ENCODE results near the gene ARHGAP29.

Gene ARHGAP29

DNA sequence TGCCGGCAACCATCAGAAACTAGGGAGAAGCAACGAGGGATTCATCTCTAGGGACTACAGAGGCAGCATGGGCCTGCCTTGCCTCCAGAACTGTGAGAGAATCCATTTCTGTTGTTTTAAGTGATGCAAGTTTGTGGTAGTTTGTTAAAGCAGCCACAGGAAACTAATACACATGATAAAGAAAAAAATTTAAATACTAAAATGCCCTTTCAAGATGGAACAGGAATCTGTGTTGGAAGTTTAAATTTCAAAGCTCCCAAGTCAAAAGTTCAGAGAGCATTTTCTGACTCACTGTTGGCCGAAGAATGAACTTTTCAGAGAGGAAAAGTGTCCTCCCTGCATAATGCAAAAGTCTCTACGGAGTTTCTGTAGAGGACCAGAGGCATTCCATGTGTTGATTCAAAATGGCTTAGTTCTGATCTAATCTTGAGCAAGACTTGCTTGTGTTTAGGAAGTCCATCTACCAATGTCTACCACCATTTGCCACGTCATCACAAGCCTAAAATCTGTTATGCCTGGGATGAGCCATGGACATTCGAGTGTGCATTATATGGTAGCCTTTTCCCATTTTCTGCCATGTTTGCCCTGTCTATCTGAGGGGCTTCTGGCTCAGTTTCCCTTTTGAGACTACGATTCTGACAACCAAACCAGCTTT, 22.4 kb upstream of the ARHGAP29 start:
- no peak for DNase-seq

DNA sequence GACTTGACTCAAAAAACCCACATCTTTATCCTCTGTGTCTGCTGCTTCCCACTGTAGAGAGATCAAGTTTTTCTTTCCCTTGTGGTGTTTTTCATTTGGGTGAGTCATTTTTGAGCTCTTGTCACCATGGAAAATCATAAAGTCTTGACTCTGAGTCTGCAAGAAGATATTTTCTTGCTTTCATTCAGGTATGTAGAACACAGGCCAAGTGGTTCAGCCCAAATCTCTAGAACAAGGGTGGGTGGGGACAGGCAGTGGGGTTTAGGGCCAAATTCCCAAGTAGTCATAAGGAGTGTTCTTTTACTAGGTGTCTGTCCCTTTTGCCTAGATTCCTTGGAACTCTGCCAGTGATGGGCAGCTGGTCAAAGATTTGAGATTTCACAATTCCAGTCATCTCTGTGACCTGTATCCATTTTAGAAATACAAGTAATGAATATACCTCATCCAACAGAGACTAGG, 21.5 kb upstream of the ARHGAP29 start:
- DNase-seq: no peak

DNA sequence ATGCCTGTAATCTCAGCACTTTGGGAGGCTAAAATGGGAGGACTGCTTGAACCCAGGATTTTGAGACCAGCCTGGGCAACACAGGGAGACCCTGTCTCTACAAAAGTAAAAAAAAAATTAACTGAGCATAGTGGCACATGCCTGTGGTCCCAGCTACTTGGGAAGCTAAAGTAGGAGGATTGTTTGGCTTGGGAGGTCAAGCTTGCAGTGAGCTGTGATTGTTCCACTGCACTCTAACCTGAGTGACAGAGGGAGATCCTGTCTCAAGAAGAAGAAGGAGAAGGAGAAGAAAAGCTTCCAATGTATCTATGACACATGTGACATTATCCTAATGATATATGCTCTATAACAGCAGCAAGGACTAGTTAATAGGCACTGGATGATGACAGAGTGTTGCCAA, 20.1 kb upstream of the ARHGAP29 start:
- no peak for DNase-seq

DNA sequence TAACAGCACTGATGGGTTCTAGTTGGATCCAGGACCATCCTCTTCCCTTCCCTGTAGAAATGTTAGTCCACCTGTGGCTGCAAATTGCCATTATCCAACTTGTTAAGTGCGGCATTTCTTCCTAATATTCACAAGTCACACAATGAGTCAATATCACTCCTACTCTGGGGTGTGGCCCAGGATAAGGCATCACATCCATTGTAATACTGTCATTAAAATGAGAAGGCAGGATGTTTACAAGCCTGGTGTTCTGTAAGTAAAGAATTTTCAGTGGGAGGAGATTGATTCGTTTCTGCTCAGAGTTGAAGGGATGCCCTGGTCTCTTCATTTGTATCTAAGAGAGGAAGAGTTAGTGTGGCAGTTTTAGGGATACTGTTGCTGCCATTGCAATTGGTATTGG, 18.1 kb upstream of the ARHGAP29 start:
- DNase-seq: no peak

DNA sequence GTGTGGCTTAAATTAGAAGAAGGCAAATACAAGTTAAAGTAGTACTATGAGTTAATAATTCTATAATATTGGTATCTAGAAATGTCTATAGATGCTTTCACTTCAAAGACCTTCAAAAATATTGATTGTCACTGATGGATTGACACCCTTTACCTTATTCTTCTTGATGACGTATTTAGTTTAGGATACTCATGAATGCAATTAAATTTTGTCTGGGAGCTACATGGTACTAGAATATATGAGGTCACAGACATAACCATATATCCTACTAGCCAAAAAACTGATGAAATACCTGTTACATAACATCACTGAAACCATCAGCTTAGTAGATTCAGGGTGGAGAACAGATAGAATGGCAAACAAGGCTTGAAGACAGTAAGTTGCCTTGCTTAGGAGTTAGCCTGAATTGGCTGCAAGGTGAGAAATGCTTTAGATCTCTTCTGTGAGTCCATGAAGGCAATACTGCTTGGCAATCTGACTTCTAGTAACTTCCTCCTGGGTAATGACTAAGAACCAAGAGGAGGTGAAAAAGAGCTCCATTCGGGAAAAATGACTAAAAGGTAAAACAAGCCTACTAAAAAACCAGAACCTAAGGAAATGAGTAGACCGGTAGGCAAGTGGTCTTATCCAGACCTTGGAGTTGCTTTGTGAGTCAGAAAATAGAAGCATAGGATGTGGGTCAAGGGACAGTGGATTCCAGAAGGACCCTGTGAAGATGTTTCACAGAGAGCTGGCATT, 16.9 kb upstream of the ARHGAP29 start:
- DNase-seq: no peak

DNA sequence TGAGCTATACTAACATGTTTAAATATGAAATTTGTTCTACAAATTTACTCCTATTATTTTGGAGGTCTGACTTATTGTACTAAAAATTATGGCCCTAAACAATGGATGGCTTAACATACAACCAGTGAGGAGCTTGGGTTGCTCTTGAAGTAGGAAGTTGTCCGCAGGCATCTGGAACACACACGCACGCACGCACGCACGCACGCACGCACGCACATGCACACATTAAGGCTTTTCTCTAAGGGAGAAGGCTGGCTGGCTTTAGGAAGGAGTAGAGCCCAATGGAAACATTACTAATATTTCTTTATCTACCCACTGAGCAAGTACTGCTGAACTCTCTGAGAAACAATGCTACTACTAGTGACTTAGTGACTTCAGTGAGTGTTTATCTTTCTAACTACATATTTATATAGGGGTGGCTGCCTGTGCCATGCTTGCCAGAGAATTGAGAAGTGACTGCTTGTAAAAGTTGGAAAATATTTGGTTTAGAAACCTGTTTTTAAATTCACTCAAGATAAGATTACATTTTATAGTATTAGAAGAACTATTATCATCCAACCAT, 16.2 kb upstream of the ARHGAP29 start:
- DNase-seq: no peak

DNA sequence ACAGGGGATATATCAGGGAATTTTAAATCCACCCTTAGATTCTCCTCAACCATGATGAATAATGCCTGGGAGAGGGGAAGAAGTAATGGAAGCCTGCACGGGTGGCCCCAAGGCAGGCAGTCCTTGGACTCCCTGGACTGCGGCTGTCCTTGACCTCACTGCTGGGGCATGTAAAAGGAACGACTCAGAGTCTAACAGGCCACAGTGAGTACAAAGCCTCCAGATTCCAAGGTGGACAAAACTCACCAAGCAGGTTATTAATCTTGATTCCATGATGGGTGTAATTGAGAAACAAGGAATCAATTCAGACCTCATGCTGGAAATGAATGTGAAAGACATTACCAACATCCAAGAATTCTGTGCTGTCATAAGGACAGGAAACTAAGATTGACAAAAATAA, 13.0 kb upstream of the ARHGAP29 start:
- DNase-seq: no peak

DNA sequence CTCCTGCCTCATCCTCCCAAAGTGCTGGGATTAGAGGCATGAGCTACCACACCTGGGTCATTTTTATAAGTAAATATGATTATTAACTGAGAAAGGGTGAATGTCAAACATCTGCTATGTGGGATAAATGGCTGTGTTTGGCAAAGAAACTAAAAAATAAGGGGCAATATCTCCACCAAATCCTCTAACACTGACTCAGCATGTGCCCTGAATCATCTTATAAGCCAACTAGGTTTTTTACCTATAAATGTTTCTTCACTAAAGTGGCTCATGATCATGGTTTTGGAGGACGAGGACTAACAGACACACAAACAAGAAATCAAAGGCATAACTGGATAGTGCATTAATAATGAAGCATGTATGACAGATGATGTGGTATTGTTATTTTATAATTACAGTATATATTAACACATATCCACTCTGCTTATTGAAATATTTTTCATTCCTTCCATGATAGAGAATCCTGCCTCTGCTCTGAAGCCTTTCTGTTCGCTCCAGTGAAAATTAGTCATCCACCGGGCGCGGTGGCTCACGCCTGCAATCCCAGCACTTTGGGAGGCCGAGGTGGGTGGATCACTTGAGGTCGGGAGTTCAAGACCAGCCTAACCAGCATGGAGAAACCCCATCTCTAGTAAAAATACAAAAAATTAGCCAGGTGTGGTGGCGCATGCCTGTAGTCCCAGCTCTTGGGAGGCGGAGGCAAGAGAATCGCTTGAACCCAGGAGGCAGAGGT, 11.7 kb upstream of the ARHGAP29 start:
- DNase-seq: no peak

DNA sequence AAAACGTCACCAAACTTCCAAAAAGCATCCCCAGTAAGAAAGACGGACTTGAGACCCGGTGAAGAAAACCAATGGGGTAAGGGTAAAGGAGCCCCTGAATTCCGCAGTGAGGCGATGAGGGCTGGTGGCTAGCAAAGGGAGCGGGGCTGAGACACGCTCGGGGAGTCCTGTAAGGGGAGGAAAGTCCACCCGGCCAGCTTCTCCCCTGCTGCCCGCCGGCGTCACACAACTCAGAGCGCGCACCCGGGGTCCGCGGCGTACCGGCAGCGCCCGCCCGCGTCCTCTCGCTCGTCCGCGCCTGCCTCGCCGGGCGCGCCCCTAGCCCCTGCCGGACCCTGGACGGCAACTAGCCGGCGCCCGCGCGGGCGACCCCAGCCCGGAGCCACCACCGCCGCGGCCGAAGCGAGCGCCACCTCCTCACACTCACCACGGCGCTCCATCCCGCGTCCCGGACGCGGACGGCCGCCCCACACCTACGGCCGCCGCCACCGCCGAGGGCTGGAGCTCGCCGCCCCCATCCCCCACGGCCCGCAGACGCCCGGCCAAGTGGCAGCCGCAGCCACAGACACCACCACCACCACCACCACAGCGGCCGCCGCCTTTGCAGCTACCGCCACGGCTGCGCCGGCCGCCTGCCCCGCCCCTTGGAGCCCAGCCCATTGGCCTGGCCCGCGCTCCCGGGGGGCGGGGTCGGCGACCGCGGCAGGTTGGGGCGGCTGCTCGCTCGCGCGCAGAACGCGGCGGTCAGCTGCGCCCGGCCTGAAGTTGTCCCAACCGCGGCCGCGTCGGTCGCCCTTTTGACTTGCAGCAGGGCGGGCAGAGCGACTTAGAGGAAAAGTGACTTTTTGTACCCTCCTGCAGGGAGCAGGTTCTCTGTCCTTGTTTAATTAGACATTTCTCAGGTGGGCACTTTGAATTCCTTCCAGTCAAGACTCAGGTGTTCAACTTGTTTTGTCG, 10.0 kb upstream of the ARHGAP29 start:
- DNase-seq: peak; percentile 63

DNA sequence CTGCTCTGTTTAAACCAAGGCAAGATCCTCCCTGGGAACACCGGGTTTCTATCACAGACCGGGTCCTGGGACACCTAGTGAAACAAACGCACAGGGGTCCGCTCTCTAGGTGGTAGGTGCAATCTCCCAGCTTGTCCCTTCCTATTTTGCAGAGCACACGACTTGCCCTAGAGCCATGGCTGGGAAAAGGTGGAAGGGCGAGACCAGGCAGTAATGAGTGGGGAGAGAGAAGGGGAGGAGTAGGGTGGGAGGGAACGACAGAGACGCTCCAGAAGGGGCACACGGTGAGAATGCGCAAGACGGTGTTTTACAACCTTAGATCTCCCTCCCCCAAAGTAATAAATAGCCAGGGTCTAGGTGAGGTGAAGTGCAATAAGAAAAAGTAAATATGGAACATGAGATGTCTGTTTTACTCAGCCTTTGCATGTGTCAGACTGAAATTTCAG, 9.3 kb upstream of the ARHGAP29 start:
- DNase-seq: no peak

DNA sequence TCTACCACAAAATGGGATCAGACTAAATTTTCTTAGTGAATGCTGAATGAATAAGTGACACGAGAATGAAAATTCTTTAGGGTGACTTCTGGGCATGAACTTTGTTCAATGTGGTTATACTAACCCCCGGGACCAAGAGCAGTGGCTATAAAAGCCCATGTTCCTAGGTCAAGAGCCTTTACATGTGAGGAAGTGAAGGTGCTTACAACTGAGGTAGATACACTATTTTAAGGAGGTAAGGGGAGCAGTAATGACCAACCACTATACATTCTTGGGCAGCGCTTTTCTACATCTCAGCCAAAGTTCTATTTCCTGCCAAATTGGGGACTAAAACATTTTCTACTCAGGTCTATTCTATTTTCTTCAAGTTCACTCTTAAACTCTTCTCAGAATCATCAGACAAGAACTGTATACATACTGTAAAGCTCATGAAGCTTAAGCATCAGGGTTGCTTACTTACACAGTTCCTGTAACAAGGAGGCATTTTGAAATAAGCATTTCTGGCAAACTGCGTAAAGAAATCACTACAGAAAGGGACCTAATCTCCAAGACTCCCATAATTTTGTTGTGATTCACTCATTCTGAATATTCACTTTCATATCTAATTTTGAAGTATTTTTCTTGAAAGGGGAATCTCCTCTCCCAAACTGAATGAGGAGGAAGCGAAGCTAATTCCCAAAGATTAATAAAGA, 8.5 kb upstream of the ARHGAP29 start:
- DNase-seq: no peak

DNA sequence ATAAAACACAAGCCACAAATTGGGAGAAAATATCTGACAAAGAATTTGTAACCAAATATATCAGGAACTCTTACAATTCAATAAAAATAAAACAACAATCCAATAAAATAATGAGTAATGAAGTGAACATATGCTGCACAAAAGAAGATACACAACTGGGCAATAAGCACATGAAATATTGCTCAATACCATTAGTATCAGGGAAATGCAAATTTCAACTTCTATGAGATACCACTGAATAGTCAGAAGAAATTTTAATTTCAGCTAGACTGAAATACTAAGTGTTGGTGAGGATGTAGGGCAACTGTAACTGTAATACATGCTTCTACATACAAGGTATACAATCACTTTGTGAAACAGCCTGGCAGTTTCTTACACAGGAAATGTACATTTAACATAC, 7.4 kb upstream of the ARHGAP29 start:
- DNase-seq: no peak

DNA sequence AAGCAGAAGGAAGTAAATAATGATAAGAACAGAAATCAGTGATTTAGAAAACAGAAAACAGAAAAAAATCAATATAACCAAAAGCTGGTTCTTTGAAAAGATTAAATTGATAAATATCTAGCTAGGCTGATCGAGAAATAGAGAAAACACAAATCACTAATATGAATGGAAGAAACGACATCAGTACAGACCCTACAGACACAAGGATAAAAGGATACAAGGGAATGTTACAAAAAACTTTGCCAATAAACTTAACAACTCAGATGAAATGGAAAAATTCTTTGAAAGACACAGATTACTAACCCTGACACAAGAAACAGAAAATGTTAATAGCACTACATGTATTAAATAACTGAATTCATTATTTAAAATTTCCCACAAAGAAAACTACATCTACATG, 6.3 kb upstream of the ARHGAP29 start:
- no peak for DNase-seq

DNA sequence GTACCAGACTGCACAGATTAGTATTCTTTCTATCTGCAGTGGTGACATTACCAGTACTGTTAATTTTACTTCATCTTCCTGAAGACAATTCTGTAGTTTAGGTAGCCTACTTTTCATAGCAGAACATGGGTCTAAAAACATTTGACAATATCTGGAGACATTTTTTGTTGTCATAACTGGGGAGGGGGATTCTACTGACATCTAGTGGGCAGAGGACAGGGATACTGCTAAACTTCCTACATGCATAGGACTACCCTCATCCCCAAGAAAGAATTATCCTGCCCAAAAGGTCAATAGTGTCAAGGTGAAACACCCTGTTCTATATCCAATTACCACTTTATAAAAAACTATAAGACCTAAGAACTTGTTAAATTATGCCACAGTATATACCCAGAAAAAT, 3.4 kb upstream of the ARHGAP29 start:
- DNase-seq: peak; percentile 49

DNA sequence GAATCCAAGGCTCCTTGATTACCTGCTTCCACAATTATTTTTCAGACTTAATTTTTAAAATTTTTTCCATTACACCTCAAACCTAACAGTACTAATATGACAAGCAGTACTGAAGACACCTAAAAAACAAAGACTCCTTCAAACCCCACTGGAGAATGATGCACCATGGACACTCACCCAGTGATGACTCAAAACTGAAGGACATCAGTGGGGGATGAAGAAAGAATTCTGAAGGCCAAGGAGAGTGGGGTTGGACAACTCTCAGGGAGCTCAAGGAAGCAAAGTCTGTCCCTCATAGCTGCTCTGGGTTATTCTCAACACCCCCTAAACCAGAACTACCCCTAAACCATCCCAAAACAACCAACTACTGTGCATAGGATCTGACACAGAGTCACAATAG, 2.4 kb upstream of the ARHGAP29 start:
- DNase-seq: no peak

DNA sequence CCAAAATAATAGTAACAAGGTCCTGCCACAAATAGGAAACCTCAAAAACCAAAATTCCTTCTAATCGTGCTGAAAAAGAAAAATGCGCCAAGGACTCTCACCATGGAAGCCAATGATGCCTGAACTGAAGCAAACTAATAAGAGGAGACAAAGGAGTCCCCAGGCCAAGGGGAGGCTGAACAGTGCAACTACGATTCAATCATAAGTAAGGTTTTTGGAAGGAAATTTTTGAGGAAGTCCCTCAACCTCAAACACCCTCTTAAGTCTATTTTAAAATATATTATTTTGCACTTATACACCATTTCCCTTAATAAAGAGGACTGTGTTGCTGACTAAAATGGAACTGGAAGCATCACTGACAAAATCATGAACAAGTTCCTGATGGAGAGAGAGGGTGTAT, 1.7 kb upstream of the ARHGAP29 start:
- DNase-seq: no peak

DNA sequence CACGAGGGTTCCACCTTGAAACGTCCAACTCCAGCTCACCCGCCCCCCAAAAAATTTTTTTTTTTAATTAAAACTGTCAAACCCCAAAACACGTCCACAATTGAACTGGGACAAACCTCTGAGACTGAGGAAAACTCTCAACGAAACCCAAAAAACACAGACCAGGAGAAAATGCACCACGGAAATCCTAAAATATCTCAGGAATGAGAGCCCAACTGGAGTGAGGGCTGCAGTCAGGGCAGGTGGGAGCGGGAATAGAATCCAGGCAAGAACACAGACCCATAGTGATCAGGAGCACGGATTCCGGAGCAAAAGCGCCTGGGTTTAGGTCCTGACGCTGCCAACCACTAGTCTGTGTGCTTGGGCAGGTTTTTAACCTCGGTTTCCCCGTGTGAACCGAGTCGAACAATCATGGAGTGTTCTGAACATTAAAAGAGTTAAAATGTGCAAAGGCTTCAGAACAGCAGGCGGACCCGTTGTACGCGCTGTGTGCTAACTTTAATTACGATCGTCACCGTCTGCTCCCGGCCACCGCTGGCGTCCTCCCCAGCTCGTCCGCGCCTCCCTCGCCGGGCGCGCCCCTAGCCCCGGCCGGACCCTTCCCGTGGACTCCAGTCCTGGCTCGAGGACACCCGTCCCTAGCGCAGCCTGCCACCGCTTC, 624 bp downstream of the ARHGAP29 start:
- DNase-seq: peak; percentile 44

DNA sequence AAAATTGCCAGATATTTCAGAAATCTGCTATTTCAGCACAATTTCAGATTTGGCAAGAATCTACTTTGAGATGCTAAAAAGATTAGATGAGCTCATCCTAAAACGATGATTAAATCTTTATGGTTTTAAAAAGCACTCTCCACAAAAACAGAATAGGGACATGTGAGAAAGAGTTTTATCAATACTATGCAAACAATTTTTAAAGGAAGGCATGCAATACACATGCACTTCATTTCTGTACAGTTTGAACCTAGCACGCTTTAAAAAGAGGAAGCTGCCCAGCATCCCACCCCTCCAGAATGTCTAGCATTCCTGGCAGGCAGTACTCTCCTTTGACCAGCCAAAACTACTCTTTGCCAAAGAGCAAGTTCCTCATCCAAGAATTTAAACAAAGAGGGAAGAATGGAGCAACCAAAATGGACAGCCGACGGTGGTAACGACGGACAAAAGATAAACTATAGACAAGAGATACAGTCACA, 1.3 kb downstream of the ARHGAP29 start:
- DNase-seq: no peak

DNA sequence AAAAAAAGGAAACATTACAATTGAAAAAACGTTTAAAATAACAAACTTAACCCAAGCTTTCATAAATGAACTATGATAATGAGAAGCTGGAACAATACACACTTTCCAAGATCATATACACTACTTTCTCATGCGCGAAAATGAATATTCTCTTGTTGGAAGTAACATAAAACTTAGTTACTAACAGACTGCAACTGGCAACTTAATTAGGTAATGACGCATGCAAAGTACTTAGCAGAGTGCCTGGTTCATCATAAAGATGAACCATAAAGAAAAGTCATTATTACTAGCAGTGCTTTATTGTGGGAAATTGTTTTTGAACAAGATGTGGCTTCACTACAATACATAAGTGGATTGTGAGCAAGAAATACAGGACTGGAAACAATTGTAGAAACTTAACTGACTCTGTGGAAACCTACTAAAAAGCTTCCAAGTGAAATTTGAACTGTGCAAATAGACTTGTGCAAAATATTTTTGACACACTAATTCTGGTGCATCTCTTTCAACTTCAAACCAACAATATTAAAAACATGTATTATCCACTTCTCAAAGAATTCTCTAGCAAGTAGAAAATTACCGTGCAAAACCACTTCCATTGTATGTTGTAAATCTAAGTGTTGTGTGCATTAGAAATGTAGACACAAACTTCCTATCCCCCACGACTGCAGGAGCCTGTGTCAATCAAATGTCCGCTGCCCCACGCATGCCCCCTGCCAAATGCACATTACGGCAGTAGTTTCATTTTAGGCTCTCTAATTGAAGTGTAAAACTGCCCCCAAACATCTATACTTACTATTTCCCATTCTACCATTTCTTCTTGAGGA, 2.0 kb downstream of the ARHGAP29 start:
- no peak for DNase-seq

DNA sequence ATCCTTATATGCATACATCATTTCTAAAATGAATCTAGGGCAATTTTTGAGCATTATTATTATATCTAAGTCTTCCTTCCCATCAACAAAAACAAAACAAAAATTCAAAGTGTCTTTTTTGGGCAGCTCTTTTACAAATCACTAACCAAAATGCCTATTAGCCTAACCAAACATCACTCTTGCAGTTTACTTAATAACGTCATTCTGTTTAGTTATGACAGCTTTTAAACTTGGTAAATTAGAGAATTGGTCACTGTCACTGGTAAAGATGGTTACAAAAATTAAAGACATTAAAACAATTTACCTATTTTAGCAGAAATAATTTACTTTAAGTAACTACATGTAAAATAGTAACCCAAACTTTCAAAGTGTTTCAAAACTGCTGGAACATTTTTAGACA, 2.8 kb downstream of the ARHGAP29 start:
- DNase-seq: no peak

Data from NCI-H1105 treated with DMSO at 0.1 percent for 48 hours (cell line).